GM12865 (cell line): Measurements from ENCODE around the gene DPY19L3.

Experiments used
- DNase-seq: peaks from one replicate; pipeline ENCODE4 v3.0.0; 2010; ENCODE audit warnings: low read depth
- H3K4me3 ChIP-seq: 2 replicates; pipeline ENCODE4 v1.5.1; 2011; ENCODE audit warnings: mild to moderate bottlenecking, low read depth, low read length, control low read depth
- TF ChIP-seq, protein P1 (sequence below): IDR thresholded peaks from 2 replicates; pipeline ENCODE4 v1.5.1; 2011; ENCODE audit warnings: low read length, control low read depth, low read depth, inconsistent platforms; ENCODE audit not compliant: insufficient read depth; ENCODE audit errors: missing control alignments

Gene DPY19L3

DNA sequence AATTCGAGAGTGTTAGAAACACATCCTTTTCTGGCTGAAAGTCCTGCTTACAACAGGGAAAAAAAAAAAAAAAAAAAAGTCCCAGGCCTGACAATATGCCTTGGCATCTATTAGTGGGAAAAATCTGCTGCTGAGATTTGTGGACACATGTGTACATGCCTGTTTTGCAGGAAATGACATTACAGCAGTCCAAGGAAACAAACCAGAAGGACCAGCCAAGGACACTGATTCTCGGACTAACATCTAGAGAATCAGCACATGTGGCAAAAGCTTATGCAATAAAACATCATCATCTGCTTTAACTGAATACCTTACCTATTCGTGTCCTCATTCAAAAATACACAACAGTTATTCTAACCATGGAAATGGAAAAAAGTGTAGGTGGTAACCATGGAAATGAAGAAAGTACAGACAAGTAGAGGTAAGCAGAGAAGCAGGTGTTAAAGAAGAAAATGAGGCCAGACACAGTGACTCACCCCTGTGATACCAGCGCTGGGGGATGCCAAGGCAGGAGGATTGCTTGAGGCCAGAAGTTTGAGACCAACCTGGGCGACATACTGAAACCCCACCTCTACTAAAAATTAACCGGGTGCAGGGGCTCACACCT, 9.4 kb upstream of the DPY19L3 start:
- TF ChIP-seq, protein P1, sequence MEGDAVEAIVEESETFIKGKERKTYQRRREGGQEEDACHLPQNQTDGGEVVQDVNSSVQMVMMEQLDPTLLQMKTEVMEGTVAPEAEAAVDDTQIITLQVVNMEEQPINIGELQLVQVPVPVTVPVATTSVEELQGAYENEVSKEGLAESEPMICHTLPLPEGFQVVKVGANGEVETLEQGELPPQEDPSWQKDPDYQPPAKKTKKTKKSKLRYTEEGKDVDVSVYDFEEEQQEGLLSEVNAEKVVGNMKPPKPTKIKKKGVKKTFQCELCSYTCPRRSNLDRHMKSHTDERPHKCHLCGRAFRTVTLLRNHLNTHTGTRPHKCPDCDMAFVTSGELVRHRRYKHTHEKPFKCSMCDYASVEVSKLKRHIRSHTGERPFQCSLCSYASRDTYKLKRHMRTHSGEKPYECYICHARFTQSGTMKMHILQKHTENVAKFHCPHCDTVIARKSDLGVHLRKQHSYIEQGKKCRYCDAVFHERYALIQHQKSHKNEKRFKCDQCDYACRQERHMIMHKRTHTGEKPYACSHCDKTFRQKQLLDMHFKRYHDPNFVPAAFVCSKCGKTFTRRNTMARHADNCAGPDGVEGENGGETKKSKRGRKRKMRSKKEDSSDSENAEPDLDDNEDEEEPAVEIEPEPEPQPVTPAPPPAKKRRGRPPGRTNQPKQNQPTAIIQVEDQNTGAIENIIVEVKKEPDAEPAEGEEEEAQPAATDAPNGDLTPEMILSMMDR = no peak
- DNase-seq = no peak
- no peak overlapping the region for H3K4me3 ChIP-seq

DNA sequence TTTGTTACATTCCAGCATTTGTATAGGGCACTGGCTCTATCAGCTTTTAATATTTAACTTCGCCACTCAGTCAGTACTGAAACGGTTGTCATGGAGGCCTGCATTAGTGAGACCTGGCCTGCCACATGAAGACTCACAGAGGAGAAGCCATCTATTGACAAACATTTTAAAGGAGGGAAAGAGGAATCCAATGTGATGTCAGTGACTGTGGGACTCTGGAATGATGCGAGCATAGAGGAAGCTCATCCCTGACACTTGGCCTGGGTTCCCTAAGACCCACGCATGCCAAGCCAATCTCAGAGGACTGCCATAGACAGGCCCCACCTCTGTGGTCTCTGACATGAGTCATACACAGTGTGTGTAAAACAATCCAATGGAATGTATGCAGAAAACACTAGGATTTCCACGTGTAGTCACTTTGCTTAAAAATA, 7.9 kb upstream of the DPY19L3 start:
- DNase-seq = no peak
- TF ChIP-seq, protein P1 = no peak
- no peak overlapping the region for H3K4me3 ChIP-seq

GRCh38 chr19:32401992-32402391, 3.6 kb upstream of the DPY19L3 start:
- no peak overlapping the region for H3K4me3 ChIP-seq
- TF ChIP-seq, protein P1 = no peak
- DNase-seq = no peak

DNA sequence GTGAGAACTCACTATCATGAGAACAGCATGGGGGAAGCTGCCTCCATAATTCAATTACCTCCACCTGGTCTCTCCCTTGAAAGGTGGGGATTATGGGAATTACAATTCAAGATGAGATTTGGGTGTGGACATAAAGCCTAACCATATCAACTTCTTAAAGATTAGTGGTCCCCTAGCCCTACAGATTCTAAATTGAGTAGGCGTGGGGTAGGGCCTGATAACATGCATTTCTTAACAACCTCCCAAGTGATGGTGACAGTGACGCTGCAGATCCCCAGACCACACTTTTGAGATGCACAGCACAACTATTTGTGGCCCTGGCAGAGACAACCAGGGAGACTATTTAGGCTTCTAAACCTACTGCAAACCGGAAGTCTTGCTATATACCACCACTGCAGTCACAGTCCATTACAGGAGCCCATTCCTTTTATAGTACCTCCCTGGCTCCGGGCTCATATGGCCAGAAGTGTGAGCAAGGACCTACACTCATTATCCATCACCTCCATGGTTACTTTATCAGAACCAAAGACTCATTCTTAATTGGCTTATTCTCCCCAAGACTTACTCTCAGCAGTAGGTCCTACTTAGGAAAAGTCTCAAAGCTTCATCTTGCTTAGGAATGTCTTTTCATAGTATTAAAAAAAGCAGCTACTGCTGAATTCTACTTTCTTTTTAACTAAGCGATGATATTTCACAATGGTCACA, 2.1 kb upstream of the DPY19L3 start:
- TF ChIP-seq, protein P1 = no peak
- DNase-seq = no peak
- no peak overlapping the region for H3K4me3 ChIP-seq

DNA sequence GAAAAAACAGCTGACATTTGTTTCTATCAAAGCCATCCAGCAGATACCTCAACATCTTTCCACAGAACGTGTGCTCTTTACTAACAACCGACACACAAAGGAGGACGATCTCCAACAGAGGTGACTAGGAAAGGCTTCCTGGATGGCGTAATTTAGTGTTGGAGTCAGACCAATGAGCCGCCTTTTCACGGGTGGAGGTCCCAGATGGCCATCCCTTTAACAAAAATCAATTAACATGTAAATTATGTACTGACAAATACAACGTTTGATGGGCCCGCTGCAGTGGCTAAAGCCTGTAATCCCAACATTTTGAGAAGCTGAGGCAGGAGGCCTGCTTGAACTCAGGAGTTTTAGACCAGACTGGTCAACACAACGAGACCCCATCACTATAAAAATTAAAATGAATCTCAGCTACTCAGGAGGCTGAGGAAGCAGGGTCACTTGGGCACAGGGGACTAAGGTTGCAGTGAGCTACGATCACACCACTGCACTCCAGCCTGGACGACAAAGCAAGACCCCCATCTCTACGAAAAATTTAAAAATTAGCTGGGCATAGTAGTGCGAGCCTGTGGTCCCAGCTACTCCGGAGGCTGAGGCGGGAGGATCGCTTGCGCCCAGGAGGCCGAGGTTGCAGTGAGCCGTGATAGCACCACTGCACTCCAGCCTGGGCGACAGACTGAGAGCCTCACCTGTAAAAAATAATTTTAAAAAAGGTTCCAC, 1.2 kb upstream of the DPY19L3 start:
- TF ChIP-seq, protein P1 = no peak
- H3K4me3 ChIP-seq = peak overlapping the region; percentile 98
- peak; percentile 16 for DNase-seq

- TF ChIP-seq, protein P1 = no peak
- peak overlapping the region; percentile 98 for H3K4me3 ChIP-seq
- no peak for DNase-seq
Measured at GRCh38 chr19:32404933-32405430, 588 bp upstream of the DPY19L3 start.
